H1 (cell line): ENCODE results near the gene UGT1A6. TPM values are rescaled to one million over a fixed set of nuclear protein-coding genes. Genes with fewer than 3 reads are reported as not detected.

ENCODE experiments used
- CTCF ChIA-PET: fragments of 300-600 bp; sonication (Branson Sonifier 250); formaldehyde crosslinking; loops from one replicate; lab custom pipeline; 2021; ENCODE audit not compliant: partially characterized antibody; lab: Charles Lee
- POLR2A ChIA-PET: fragments of 300-600 bp; sonication (Branson Sonifier 250); formaldehyde crosslinking; loops from one replicate; lab custom pipeline; 2021; ENCODE audit warnings: inconsistent platforms; ENCODE audit not compliant: partially characterized antibody; lab: Charles Lee
- DNase-seq, 2 experiments: peaks; one replicate each; pipeline versions ENCODE4 v3.0.0 to v3.0.0-alpha.2; 2010 to 2022; ENCODE audit warnings: low spot score in 2 of 2, low read depth in 1 of 2, mixed read lengths in 1 of 2
- FAIRE-seq: peaks from 2 replicates; lab custom pipeline; 2011; peaks lifted over from hg19 to GRCh38; lab: Jason Lieb, UNC
- H2AFZ ChIP-seq: 2 replicates; pipeline ENCODE4 v1.8.1; 2012; ENCODE audit warnings: low read length, inconsistent platforms
- H2AK5ac ChIP-seq: 2 replicates; pipeline ENCODE4 v1.6.1; 2013; ENCODE audit warnings: low read depth, low read length
- H2BK120ac ChIP-seq: replicated peaks from 2 replicates; pipeline ENCODE3; 2013; ENCODE audit warnings: low read depth, low read length, inconsistent platforms
- H2BK12ac ChIP-seq: 2 replicates; pipeline ENCODE4 v1.6.1; 2013; ENCODE audit warnings: low read depth, low read length
- H2BK15ac ChIP-seq: 2 replicates; pipeline ENCODE4 v1.6.1; 2013; ENCODE audit warnings: low read length
- H2BK20ac ChIP-seq: 2 replicates; pipeline ENCODE4 v1.6.1; 2013; ENCODE audit warnings: low read length
- H2BK5ac ChIP-seq: 2 replicates; pipeline ENCODE4 v1.6.1; 2013; ENCODE audit warnings: low read depth, low read length
- H3K14ac ChIP-seq: 2 replicates; pipeline ENCODE4 v1.6.1; 2013; ENCODE audit warnings: inconsistent platforms; ENCODE audit not compliant: insufficient read length
- H3K18ac ChIP-seq: 2 replicates; pipeline ENCODE4 v1.6.1; 2013; ENCODE audit warnings: low read length; ENCODE audit errors: extremely low read depth
- H3K23ac ChIP-seq: 2 replicates; pipeline ENCODE4 v1.6.1; 2013; ENCODE audit warnings: inconsistent platforms; ENCODE audit not compliant: insufficient read length
- H3K23me2 ChIP-seq: 2 replicates; pipeline ENCODE4 v1.6.1; 2013; ENCODE audit warnings: low read depth, low read length
- H3K27ac ChIP-seq: 2 replicates; pipeline ENCODE4 v1.6.1; 2011; ENCODE audit warnings: low read depth, low read length, inconsistent platforms
- H3K27me3 ChIP-seq, 4 experiments: replicated peaks in 1 of 4; 1 replicate in 1 of 4; 2 replicates in 3 of 4; pipeline versions ENCODE4 v1.6.1 to v1.8.1; 2011 to 2013; ENCODE audit warnings: low read length in 3 of 4, mild to moderate bottlenecking in 3 of 4, inconsistent platforms in 2 of 4, mixed read lengths in 2 of 4, moderate library complexity in 1 of 4; ENCODE audit not compliant: control insufficient read depth in 3 of 4, insufficient read depth in 3 of 4; ENCODE audit errors: extremely low read depth in 1 of 4
- H3K36me3 ChIP-seq, 4 experiments: 2 replicates each; pipeline versions ENCODE4 v1.6.1 to v1.8.1; 2011 to 2013; ENCODE audit warnings: mild to moderate bottlenecking in 4 of 4, low read length in 3 of 4, moderate library complexity in 2 of 4, control low read depth in 1 of 4, inconsistent platforms in 1 of 4; ENCODE audit not compliant: insufficient read depth in 4 of 4, control insufficient read depth in 2 of 4
- H3K4ac ChIP-seq: replicated peaks from 2 replicates; pipeline ENCODE3; 2013; ENCODE audit warnings: low read length, low read depth, mixed read lengths, inconsistent platforms; ENCODE audit not compliant: insufficient read length
- H3K4me1 ChIP-seq, 4 experiments: replicated peaks in 1 of 4; 1 replicate in 1 of 4; 2 replicates in 3 of 4; pipeline versions ENCODE4 v1.6.1 to v1.8.1; 2011 to 2013; ENCODE audit warnings: low read length in 3 of 4, inconsistent platforms in 2 of 4, mixed read lengths in 1 of 4; ENCODE audit not compliant: insufficient read depth in 4 of 4, control insufficient read depth in 3 of 4
- H3K4me2 ChIP-seq, 2 experiments: 2 replicates each; pipeline versions ENCODE4 v1.6.1 to v1.8.1; 2011 to 2013; ENCODE audit warnings: low read depth in 2 of 2, low read length in 2 of 2, control low read depth in 1 of 2, inconsistent platforms in 1 of 2, mild to moderate bottlenecking in 1 of 2; ENCODE audit not compliant: insufficient read depth in 1 of 2
- H3K4me3 ChIP-seq, 4 experiments: fragments of 200-600, 300-600 bp in 1 of 4; sonication (generic), shearing (Covaris generic), sonication (Bioruptor Twin) in 1 of 4; 2 replicates each; pipeline versions ENCODE4 v1.5.1 to v1.8.1; 2011 to 2016; ENCODE audit warnings: low read length in 4 of 4, low read depth in 3 of 4, control low read depth in 2 of 4, inconsistent platforms in 2 of 4, mild to moderate bottlenecking in 2 of 4, mixed read lengths in 1 of 4, moderate library complexity in 1 of 4; ENCODE audit not compliant: insufficient read depth in 2 of 4; ENCODE audit errors: extremely low read depth in 1 of 4
- H3K56ac ChIP-seq: replicated peaks from 2 replicates; pipeline ENCODE3; 2013; ENCODE audit warnings: low read depth, mild to moderate bottlenecking, mixed read lengths, low read length, inconsistent platforms; ENCODE audit not compliant: insufficient read length
- H3K79me1 ChIP-seq: 2 replicates; pipeline ENCODE4 v1.6.1; 2013; ENCODE audit warnings: low read depth, low read length, control low read depth
- H3K79me2 ChIP-seq, 2 experiments: 2 replicates each; pipeline versions ENCODE4 v1.6.1 to v1.8.1; 2012 to 2013; ENCODE audit warnings: low read length in 2 of 2, mild to moderate bottlenecking in 2 of 2, inconsistent platforms in 1 of 2; ENCODE audit not compliant: insufficient read depth in 2 of 2, control insufficient read depth in 1 of 2
- H3K9ac ChIP-seq, 4 experiments: replicated peaks in 1 of 4; 1 replicate in 1 of 4; 2 replicates in 3 of 4; pipeline versions ENCODE4 v1.6.1 to v1.8.1; 2011 to 2013; ENCODE audit warnings: low read depth in 3 of 4, low read length in 3 of 4, control low read depth in 2 of 4, mild to moderate bottlenecking in 2 of 4, moderate library complexity in 2 of 4, inconsistent platforms in 1 of 4; ENCODE audit errors: extremely low read depth in 1 of 4
- H3K9me3 ChIP-seq, 2 experiments: 2 replicates each; pipeline versions ENCODE4 v1.6.1 to v1.8.1; 2012 to 2013; ENCODE audit warnings: mild to moderate bottlenecking in 2 of 2, moderate library complexity in 2 of 2, control low read depth in 1 of 2, inconsistent platforms in 1 of 2, low read depth in 1 of 2, low read length in 1 of 2, mixed read lengths in 1 of 2; ENCODE audit not compliant: insufficient read depth in 2 of 2
- H4K20me1 ChIP-seq, 2 experiments: replicated peaks in 1 of 2; 2 replicates each; pipeline versions ENCODE3 to v1.8.1; 2011 to 2013; ENCODE audit warnings: inconsistent platforms in 2 of 2, low read length in 2 of 2, mild to moderate bottlenecking in 1 of 2; ENCODE audit not compliant: insufficient read depth in 2 of 2, control insufficient read depth in 1 of 2
- H4K5ac ChIP-seq: 2 replicates; pipeline ENCODE4 v1.6.1; 2013; ENCODE audit warnings: low read length, low read depth, mixed read lengths, inconsistent platforms; ENCODE audit not compliant: insufficient read length
- H4K8ac ChIP-seq: 2 replicates; pipeline ENCODE4 v1.8.0; 2013; ENCODE audit warnings: mild to moderate bottlenecking, moderate library complexity, low read length, inconsistent platforms; ENCODE audit not compliant: insufficient read depth; ENCODE audit errors: extremely low read depth
- H4K91ac ChIP-seq: replicated peaks from 2 replicates; pipeline ENCODE3; 2013; ENCODE audit warnings: low read length, mixed read lengths, inconsistent platforms; ENCODE audit not compliant: insufficient read length
- BACH1 ChIP-seq: IDR thresholded peaks from 2 replicates; pipeline ENCODE4 v1.6.1; 2012; ENCODE audit warnings: low read length, improper control_type of control experiment
- CREB1 ChIP-seq: IDR thresholded peaks from 2 replicates; pipeline ENCODE4 v1.6.1; 2012; ENCODE audit warnings: inconsistent platforms
- E2F6 ChIP-seq: IDR thresholded peaks from 2 replicates; pipeline ENCODE4 v1.6.1; 2012; ENCODE audit warnings: inconsistent platforms
- HDAC6 ChIP-seq: IDR thresholded peaks from one replicate; pipeline ENCODE4 v1.7.1; 2012; ENCODE audit warnings: low read depth, mild to moderate bottlenecking, inconsistent platforms, low read length, moderate library complexity
- MAFK ChIP-seq: IDR thresholded peaks from 2 replicates; pipeline ENCODE4 v1.6.1; 2012; ENCODE audit warnings: low read depth, mild to moderate bottlenecking, improper control_type of control experiment, low read length
- SP2 ChIP-seq: IDR thresholded peaks from 2 replicates; pipeline ENCODE4 v1.6.1; 2012; ENCODE audit warnings: mild to moderate bottlenecking, low read length, inconsistent platforms
- SP4 ChIP-seq: IDR thresholded peaks from 2 replicates; pipeline ENCODE4 v1.6.1; 2012; ENCODE audit warnings: low read length, inconsistent platforms
- WGBS, 2 experiments: shearing (Covaris generic) in 1 of 2; methylation state at CpG; one replicate each; pipeline versions ENCODE4 v1.1.6 to v1.1.7; 2013 to 2015; ENCODE audit warnings: low lambda C conversion rate in 2 of 2, mixed read lengths in 2 of 2, inconsistent platforms in 1 of 2, low coverage in 1 of 2, missing lambda C conversion rate in 1 of 2; ENCODE audit not compliant: insufficient replicate concordance in 2 of 2, insufficient coverage in 1 of 2, insufficient read length in 1 of 2; ENCODE audit errors: extremely low coverage in 1 of 2, missing lambda C conversion rate in 1 of 2; 5-methylcytosine and 5-hydroxymethylcytosine counted together
- polyA plus RNA-seq, 7 experiments: library from polyadenylated mRNA; depleted of rRNA in 3 of 7; stranded (reverse) in 5 of 7; unstranded in 2 of 7; fragments of >200 nt in 5 of 7; fragments of 200-250 nt in 2 of 7; gene quantifications; 1 replicate in 5 of 7; 2 replicates in 1 of 7; 4 replicates in 1 of 7; pipeline versions ENCODE4 v1.2.1 to v1.2.3, GENCODE V29; 2011 to 2013; ENCODE audit warnings: missing spikeins in 2 of 7, mixed read lengths in 2 of 7
- total RNA-seq: library from RNA; stranded (reverse); fragmentation: NEBNext Ultra II Directional; extraction: Animal tissue kit (Norgen Biotek cat#: 25700); gene quantifications from 2 replicates; pipeline ENCODE4 v1.2.1, GENCODE V29; 2021

The UGT1A6 gene
- total and polyA plus RNA-seq, 2 of the 8 experiments (the other 6 are each of a cell fraction or from before 2014, with no cell fraction given), result not detected

- CTCF ChIA-PET, result interaction anchor here (0.8 to 3.1 kb wide), 2 partner anchors 9 to 12 kb away, joined by 3 to 12 read pairs; partner anchors contain the start of gene UGT1A5
- TF ChIP-seq HDAC6 (no peak), MAFK (peak; percentile 90), SP4 (no peak), SP2 (no peak), E2F6 (no peak), CREB1 (no peak), BACH1 (peak; percentile 98)
- no peaks in the 10 kb centered on the region for H3K23me2 ChIP-seq
- no peak overlapping the region for H2AK5ac ChIP-seq
- no peak overlapping the region for H2BK15ac ChIP-seq
- DNase-seq, result no peak
- H3K4ac ChIP-seq, result no peak overlapping the region
- H2AFZ ChIP-seq, result peak overlapping the region; percentile 40; the same call in 1 of the 2 replicates
- peaks cover 0 to 4% (median 0%) of the 10 kb centered on the region in 4 experiments; a peak in 1 of 7 replicates for H3K4me1 ChIP-seq
- no peak overlapping the region for H4K5ac ChIP-seq
- no peak overlapping the region for H3K9ac ChIP-seq
- H3K56ac ChIP-seq, result no peak overlapping the region
- H3K79me2 ChIP-seq, result no peaks in the 10 kb centered on the region
- H2BK120ac ChIP-seq, result no peak overlapping the region
- WGBS, 2 experiments, result 57% methylated on average over 1 of the region's 1 CpG; no CpG with 5 or more reads in 1 of the 2 experiments
- H4K20me1 ChIP-seq, result no peaks in the 10 kb centered on the region
- no peaks in the 10 kb centered on the region for H3K36me3 ChIP-seq
- H3K79me1 ChIP-seq, result no peaks in the 10 kb centered on the region
- H3K9me3 ChIP-seq, result no peaks in the 10 kb centered on the region
- no peak overlapping the region for H3K4me2 ChIP-seq
- 0 out of 2 replicates have a peak overlapping the region, but pooled peaks have one; percentile 17 for H2BK5ac ChIP-seq
- H4K91ac ChIP-seq, result no peak overlapping the region
- no peak overlapping the region for H2BK20ac ChIP-seq
- H3K14ac ChIP-seq, result no peak overlapping the region
- no peak overlapping the region for H3K27ac ChIP-seq
- no peak for FAIRE-seq
- no peak overlapping the region for H3K23ac ChIP-seq
- H2BK12ac ChIP-seq, result no peak overlapping the region
- H3K27me3 ChIP-seq, result no peaks in the 10 kb centered on the region
- no peak overlapping the region; the same call in 1 of the 2 replicates for H3K18ac ChIP-seq
- POLR2A ChIA-PET, result no interaction called here
- no peak overlapping the region for H4K8ac ChIP-seq
- H3K4me3 ChIP-seq, result no peak overlapping the region
Observed at GRCh38 chr2:233700028-233700635, 7.4 kb downstream of the UGT1A6 start.
